GM04503 (cell line): ENCODE results near the gene NGDN.
"Not testable (repeated sequence)": the region's sequence is repeated elsewhere in the genome, so short reads cannot be mapped to it uniquely, and the experiment has no call there.

Experiments
- DNase-seq: peaks from one replicate; pipeline ENCODE4 v3.0.0-alpha.2; 2012; ENCODE audit warnings: low read depth

Gene NGDN, protein sequence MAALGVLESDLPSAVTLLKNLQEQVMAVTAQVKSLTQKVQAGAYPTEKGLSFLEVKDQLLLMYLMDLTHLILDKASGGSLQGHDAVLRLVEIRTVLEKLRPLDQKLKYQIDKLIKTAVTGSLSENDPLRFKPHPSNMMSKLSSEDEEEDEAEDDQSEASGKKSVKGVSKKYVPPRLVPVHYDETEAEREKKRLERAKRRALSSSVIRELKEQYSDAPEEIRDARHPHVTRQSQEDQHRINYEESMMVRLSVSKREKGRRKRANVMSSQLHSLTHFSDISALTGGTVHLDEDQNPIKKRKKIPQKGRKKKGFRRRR

DNA sequence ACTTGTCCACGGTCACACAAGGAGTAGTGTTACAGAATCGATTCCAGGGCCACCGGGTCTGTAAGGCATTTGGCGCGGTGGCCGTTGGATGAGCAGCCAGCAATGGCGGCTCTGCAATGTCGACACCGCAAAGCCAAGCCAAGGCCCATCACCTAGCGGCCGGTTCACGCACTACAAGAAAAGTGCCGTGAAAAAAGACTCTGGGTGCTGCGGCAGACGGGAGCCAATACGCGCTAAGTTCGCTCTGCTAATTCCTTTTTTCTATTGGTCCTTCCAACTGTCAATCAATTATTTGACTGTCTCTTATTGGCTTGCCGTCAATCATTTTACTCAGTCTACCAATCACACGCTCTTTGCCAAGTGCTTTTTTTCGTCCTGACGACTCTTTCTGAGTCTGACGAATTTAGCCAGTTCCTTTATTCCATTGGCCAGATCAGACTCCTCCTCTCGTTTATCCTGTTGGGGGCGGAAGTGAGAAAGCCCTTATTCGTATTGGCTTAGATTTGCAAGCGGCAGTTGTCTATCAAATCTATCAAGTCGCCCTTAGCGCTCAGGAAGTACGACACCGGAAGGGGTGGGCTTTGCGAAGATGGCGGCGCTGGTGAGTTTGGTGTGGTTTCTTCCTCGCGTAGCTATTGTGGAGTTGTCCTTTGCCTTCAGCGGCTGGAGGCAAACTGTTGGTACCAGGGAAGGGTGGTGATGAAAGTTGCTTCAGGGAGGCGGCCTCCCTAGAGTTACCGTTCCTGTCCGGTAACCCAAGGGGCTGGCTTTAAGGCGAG lies at the start of gene NGDN:
Gene NGDN (plus strand): TSS at position 577 of the 779 bp plus-strand sequence. CDS start 13 bp downstream, at position 590.
- DNase-seq: peak; percentile 100

DNA sequence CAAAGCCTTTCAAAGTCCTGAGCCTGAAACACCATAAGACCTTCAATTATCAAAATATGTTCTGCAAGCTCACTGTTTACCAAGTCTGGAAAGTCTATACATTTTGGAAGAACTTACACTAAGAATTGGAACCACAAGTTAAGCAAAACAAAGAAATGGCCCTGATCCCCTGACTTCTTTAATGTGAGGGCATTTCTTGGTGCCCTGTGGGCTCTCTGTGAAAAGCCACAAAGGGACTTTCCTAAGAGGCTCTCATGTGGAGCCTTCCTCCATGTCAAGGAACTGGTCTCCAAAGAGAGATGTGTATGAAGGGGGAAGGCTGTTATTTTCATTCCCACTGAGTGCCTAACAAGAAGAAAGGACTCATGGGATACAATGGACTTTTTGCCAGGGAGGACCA lies 47.9 kb upstream of the NGDN start:
- no peak for DNase-seq

DNA sequence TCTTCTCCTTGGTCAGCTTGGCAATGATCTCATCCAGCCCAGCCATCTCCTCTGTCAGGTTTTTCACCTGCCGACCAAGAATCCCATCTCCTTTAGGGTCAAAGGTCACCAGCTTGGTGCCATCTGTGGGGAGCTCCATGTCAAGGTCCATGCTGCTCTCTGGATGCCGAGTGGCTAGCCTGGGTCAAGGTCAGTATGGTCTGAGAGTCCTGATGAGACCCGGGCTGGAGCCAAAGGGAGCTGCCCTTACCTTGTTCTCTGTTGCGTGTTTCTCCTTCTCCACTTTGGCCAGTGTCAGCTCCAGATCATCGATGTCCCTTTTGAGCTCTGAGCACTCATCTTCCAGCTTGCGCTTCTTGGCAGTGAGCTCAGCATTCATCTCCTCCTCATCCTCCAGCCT lies 45.8 kb upstream of the NGDN start:
- no peak for DNase-seq

DNA sequence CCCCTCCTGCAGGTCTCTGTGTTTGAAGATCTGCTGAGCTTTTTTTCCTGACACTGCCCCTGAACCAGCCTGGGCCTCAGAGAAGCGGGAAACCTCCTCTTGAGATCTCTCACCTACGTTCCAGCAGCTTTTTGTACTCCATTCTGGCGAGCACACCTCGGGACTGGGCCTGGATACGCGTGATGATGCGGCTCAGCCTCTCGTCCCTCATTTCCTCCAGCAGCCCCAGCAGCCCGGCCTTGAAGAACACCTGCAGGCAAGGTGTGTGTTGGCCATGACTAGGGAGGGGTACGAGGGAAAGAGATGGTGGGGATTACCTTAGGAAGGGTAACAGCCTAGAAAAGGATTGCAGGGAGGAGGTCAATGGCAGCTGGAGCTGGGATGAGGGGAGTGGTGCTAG lies 44.3 kb upstream of the NGDN start:
- no peak for DNase-seq

DNA sequence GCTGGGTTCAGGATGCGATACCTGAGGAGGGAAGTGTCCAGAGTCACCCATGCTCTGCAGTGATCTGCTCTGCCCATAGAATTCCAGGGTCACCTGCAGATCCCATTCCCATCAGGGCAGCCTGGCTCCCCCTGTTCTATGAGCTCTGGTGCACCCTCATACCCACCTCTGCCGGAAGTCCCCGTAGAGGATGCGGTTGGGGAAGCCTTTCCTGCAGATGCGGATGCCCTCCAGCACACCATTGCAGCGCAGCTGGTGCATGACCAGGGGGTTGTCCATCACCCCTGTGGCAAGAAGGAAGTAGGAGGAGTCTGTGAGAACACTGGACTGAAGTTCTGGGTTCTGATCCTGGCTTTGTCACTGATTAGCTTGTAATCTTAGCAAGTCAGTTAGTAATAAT lies 43.7 kb upstream of the NGDN start:
- not testable (repeated sequence) for DNase-seq

DNA sequence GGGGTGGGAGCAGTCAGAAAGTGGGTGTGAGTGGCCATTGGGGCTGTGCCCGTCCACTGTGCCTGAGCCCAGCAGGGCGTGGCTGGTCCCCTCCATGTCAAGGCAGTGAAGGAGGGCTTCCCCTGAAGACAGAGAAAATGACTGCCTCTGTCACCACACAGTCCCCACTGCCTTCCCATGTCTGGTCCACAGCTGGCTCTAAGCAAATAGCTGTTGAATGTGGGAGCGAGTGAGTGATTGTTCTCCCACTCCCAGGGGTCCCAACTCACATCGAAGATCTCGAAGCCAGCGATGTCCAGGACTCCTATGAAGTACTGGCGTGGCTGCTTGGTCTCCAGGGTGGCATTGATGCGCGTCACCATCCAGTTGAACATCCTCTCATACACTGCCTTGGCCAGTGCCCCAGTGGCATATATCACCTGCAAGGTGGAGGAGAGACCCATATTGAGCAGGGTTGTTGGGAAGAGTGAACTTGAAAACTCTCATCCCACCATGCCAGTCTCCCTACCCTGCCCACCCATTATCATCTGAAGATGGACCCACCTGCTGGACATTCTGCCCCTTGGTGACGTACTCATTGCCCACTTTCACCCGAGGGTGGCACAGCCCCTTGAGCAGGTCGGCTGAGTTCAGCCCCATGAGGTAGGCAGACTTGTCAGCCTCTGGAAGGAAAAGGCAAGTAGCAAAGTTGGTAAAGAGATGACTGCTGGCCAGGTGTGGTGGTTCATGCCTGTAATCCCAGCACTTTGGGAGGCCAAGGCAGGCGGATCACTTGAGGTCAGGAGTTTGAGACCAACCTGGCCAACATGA lies 40.6 kb upstream of the NGDN start:
- no peak for DNase-seq

DNA sequence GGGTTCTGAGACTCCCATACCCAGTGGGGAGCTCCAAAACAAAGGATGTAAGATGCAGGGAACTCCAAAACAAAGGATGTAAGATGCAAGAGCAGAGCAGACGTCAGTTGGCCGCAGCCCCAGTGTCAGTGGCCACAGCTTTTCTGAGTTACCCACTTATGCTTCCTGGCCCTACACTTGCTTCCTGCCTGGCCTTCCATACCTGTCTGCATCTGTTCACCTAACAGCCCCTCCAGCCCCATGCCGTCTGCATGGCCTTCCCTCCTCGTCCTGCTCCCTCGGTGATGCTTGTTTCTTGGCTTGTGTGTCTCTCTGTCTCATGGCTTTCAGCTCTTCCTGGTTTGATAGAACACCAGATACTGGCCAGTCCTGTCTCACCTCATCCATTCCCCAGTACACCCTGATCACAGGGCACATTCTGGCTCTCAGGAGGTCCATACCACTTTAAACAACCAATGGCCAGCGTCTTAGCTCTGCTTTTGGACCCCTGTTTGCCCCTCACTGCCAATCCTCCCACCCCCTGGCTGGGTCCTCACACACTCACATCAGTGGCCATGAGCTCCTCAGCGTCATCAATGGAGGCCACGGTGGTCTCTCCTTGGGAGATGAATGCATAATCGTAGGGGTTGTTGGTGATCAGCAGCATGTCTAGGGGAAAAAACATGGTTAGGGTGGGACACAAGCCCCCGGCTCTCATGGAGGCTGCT lies 39.3 kb upstream of the NGDN start:
- DNase-seq: no peak

DNA sequence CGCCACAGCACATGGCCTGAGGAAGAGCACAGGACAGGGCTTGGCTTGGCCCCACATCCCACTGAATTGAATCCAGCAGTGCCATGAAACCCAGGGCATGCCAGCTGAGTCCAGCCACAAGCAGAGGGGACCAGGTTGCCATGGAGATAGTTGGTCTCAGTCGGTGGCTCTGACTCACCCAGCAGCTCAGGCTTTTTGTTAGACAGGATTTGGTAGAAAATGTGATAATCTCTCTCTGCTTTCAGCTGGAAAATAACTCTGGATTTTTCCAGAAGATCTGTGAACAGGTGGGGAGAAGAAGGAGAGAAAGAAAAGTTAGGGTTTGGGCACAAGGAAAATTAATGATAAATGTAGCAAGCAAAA lies 38.8 kb upstream of the NGDN start:
- DNase-seq: no peak

DNA sequence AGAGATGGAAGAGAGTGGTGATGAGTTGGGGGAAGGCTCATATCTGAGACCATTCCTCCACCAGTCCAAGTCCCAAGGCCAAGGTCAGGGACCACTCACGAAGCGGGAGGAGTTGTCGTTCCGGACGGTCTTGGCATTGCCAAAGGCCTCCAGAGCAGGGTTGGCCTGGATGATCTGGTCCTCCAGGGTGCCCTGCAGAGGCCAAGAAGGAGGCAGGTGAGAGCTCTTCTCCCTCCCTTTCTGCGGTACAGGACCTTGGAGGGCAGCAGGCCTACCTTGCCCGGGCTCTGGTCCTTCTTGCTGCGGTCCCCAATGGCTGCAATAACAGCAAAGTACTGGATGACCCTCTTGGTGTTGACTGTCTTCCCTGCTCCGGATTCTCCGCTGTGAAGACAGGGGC lies 38.0 kb upstream of the NGDN start:
- no peak for DNase-seq

DNA sequence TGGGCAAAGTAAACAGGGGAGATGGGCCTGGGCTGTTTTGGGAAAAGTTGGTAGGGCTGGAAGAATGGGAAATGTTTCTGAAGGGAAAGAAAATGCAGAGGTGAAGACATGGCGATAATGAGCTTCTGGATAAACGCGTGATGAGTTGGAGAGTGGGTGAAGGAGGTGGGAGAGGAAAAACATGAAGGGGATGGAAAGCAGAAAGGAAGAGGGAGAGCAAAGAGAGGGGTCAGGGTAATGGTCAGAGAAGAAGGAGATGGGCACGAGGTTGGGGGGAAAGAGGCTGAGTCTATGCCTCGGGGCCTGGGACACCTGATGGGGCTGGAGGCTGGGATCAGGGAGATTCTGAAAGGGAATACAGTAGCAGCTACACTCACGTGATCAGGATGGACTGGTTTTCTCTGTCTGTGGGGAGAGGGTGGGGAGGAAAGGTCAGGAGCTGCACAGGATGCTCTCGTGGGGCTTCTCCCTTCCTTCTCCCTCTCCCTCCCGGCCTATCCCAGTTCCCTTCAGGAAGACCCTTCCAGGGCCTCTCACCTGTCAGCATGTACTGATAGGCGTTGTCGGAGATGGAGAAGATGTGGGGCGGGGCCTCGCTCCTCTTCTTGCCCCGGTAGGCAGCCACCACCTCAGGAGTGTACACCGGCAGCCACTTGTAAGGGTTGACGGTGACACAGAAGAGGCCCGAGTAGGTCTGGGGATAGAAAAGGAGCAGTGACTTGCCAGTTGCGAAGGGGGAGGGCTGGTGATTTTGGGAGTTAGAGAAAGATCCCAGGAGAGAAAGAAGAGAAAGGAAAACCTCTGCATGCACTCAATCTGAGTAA lies 37.2 kb upstream of the NGDN start:
- DNase-seq: no peak

DNA sequence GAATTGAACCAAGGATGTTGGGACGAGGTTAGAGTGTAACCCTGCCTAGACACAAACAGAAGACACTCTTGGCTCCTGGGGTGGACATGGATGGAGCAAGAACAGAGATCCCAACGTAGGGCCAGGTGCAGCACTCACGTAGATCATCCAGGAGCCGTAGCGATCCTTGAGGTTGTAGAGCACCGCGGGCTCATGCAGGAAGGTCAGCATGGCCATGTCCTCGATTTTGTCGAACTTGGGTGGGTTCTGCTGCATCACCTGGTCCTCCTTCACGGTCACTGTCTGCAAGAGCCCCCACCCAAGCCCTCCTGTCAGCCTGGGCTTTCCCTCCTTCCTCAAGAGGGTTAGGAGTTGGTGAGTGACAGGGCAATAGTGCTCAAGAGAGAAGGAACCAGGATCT lies 36.6 kb upstream of the NGDN start:
- DNase-seq: no peak

DNA sequence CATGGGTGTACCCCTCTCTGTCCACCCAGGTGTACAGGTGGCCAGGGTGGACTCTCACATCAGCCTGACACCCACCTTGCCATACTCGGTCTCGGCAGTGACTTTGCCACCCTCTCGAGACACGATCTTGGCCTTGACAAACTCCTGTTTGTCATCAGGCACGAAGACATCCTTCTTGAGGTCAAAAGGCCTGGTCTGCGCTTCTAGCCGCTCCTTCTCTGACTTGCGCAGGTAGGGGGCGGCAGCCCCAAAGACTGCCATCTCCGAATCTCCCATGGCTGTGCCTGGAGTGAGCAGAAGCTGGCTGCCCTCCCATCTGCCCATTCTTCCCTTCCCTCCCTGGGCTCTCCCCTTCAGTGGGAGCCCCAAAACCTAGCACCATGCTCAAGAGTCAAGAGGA lies 36.0 kb upstream of the NGDN start:
- no peak for DNase-seq

DNA sequence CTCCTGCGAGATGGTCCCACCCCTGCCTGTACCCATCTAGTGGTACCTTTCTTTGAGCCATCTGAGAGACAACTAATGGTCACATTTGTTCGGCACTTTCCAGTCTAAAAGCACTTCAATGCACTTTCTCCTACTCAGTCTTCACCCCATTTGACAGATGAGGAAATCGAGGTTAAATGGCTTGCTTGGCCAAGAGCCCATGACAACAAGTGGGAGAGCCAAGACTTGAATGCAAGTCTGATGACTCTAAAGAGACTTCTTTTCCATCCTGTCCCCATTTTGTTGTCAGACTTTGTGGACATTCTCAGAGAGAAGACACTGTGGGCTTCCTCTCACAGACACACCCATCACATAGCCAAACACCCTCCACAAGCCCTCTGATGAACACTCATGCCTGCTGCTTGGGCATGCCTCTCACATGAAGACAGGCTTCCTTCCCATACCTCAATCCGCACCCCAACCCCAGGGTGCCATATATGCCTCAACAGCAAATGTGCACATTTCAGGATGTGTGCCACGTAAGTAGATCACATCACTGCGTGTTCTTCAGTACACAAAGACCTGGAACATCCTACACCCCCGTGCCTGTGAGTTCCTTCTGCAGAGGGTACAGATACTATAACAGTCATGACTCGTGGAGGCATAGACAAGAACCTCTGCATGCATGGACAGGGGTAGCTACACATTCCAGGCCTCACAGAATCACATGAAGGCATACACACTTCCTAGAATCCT lies 34.8 kb upstream of the NGDN start:
- DNase-seq: no peak

DNA sequence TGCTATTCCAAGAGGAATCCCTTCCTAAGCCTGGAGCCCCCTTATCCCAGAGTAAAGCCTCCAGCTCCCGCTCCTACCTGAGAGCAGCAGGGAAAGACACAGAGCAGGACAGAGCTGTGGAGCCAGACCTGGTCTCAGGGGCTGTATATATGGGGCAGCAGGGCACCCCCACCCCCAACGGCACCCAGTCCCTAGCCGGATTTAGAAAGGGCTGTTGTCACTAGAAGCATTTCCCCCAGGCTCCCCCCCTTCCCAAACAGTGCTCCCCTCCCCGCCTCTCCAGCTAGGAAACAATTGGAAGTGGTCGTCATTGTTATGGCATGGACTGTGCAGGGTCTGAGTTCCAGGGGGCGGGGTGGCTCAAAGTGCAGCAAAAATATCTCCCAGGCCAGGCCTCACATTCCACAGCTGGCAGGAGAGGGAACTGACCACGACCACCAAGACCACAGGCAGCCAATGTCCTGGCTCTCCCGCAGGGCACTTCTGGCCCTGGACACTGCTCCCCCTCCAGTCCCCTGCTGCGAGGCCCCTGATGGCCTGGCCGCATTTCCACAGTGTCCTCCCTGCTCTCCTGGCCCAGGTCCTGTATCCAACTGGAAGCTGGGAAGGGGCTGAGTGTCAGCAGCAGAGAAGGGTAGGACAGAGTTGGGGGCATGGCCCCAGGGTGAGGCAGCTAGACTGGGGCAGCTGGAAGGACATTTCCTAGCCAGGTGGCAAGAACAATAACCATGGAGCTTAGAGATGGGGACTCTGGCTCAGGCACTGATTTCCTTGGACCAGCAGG lies 33.8 kb upstream of the NGDN start, which contains the start of gene MYH7:
Gene MYH7 (minus strand): TSS at position 118 of the 784 bp plus-strand sequence. CDS start 1,928 bp downstream, outside the sequence.
- no peak for DNase-seq

DNA sequence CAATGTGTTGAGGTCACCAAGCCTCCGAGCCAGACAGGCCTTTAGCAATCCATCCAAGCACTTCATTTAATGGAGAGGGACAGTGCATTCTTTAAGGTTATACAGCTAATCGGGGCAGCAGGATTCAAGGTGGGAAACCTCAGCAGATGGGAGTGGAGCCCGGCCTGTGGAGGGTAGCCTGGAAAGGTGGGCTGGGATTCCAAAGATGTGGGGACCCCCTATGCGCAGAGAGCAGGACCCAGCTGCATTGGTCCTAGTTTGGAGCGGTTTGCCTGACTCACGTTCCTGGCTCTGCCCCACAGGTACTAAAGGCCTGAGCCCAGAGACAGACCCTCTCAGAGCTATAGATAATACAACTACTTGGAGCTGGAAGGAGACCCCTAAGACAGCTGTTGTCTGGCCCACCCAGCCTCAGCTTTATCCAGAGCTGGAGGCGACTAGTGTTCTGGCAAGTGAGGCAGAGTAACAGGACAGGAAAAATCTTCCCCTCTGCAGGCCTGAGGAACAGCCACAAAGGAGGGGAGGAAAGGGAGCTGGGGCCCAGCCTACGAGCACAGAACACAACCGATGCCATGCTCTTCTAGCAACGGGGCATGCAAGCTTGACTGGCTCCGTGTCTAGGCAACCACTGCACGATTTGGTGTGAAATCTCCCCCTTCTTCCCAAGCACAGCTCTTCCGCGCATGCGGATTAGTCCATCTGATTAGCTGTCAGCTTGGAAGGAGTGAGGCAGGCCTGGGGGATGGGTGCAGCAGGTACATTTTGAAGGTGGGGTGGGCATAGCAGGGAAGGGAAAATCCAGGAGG lies 33.0 kb upstream of the NGDN start:
- no peak for DNase-seq

DNA sequence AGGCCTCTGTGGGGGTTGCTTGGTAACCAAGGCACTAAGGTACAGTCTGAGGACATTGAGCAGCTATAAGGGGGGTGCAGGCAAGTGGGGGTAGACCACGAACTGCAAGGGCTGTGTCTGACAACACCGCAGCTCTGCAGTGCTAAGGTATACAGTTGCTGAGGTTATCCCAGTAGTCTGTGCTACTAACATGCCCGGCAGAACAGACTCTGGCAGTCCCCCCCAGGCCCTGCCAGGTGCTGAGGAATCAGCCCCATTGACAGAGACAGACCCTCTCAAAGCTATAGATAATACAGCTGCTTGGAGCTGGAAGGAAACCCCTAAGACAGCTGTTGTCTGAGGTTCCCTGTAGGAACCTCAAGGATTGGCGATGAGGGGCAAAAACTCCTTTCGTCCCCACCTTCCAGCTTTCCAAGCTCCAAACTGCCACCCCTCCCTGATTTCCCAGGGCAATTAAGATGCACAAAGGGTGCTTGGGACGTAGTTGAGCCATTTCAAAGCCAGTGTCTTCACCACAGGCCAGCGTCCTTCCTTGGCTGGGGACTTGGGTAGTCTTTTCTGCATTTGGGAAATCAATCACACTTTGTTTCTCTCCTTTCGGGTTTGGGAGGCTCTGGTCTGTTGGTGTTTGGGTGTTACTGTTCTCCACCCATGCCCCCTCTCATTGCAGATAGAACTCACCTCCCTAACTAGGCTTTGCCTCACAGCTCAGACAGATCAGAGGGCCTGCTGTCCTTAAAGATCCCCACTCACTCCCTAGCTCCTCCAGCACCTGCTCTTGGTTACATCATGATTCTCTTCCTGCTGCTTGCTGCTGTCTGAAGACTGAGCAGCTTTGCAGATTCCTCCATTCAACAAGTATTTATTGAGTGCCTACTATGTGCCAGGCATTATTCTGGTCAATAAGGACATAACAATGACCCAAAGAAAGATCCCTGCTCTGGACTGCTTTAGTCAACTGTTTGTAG lies 32.1 kb upstream of the NGDN start:
- no peak for DNase-seq

DNA sequence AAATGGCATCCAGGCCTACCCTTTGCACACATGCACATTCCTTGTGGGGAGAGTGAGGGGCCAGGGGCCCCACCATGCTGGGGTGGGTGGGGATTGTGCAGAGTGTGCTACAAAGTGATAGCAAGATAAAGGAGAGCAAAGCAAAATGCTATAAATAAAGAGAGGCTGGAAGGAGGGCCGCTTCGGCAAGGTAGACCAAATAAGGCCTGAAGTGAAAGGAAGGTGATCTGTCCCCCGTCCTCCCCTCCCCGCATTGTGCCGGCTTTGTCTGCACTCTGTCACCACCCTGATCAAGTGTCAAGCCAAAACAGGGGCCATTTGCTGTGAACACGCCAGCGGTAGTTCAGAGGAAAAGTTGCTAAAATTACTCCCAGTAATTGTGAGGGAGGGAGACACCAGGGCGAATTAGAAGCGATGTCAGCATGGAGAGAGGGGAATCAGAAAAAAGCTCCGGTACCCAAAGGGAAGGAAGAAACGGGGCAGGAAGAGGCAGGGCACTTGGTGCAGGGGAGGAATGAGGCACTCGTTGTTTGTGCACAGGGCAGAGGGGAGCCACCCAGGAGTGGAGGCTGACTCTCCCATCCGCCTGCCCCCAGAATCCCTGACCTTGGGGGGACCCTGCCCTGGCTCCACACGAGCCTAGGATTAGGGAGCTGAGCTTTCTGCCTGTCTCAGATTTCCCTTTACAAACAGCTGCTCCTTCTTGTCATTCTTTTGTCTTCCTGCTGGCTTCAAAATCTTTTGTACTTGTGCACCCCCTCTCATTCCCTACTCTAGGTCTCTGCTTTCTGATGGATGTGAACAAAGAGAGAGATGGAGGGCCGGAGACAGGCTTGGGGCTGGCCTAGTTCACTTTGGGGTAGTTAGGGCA lies 31.2 kb upstream of the NGDN start:
- DNase-seq: no peak
